Stomach (tissue), 9 donors: ENCODE measurements around the gene LYPD3. TPM values are rescaled to one million over a fixed set of nuclear protein-coding genes. Genes with fewer than 3 reads are reported as not detected.

Experiments used
- DNase-seq, 2 donors: peaks; one replicate each; pipeline versions ENCODE4 v3.0.0 to v3.0.0-alpha.2; 2013 to 2019
- H3K27ac ChIP-seq, 5 donors: fragments of 200-600 bp in 4 of 5; sonication (generic) in 4 of 5; one replicate each; pipeline ENCODE4 v1.5.1; 2013 to 2019; ENCODE audit warnings: mild to moderate bottlenecking in 1 of 5, moderate library complexity in 1 of 5
- H3K27me3 ChIP-seq, 3 donors: fragments of 200-600 bp; sonication (generic); one replicate each; pipeline ENCODE4 v1.5.1; 2017 to 2019; ENCODE audit warnings: mixed run types in 1 of 3
- H3K36me3 ChIP-seq, 4 donors: fragments of 200-600 bp; sonication (generic); 1 replicate in 3 of 4; 2 replicates in 1 of 4; pipeline ENCODE4 v1.5.1; 2016 to 2019
- H3K4me1 ChIP-seq, 4 donors: fragments of 200-600 bp; sonication (generic); one replicate each; pipeline ENCODE4 v1.5.1; 2016 to 2019
- H3K4me3 ChIP-seq, 4 donors: fragments of 200-600 bp; sonication (generic) in 3 of 4; one replicate each; pipeline ENCODE4 v1.5.1; 2016 to 2019; ENCODE audit warnings: mild to moderate bottlenecking in 1 of 4
- H3K9me3 ChIP-seq, 4 donors: fragments of 200-600 bp; sonication (generic); one replicate each; pipeline ENCODE4 v1.5.1; 2016 to 2019
- CTCF ChIP-seq, 7 experiments: fragments of 450-650 bp in 4 of 7; fragments of 200-600 bp in 3 of 7; sonication (generic) in 3 of 7; IDR thresholded peaks; one replicate each; pipeline ENCODE4 v1.5.1; 2016 to 2019; ENCODE audit warnings: antibody characterized with exemption in 7 of 7, control low read depth in 2 of 7, mild to moderate bottlenecking in 1 of 7
- EP300 ChIP-seq: sonication (generic); formaldehyde crosslinking; IDR thresholded peaks from one replicate; pipeline ENCODE4 v1.6.1; 2017; ENCODE audit warnings: antibody characterized with exemption
- POLR2A ChIP-seq, 4 donors: fragments of 450-650 bp; IDR thresholded peaks; one replicate each; pipeline ENCODE4 v1.6.1; 2016; ENCODE audit warnings: antibody characterized with exemption in 4 of 4, control low read depth in 2 of 4, mild to moderate bottlenecking in 1 of 4, moderate library complexity in 1 of 4
- POLR2AphosphoS5 ChIP-seq, 3 donors: sonication (generic); formaldehyde crosslinking; IDR thresholded peaks; one replicate each; pipeline ENCODE4 v1.6.1; 2016; ENCODE audit warnings: antibody characterized with exemption in 3 of 3
- WGBS, 5 donors: extraction: QIAGEN DNeasy Blood & Tissue Kit in 3 of 5; methylation state at CpG; one replicate each; pipeline versions ENCODE4 v1.1.5 to v1.1.7; 2013 to 2018; 5-methylcytosine and 5-hydroxymethylcytosine counted together
- intact Hi-C: fragments of 100-400 bp; cut with DNase I; formaldehyde crosslinking; loops from one replicate; pipeline ENCODE4 v1.15.1; 2023; ENCODE audit warnings: low total_unique reads
- polyA plus RNA-seq, 3 donors: library from polyadenylated mRNA; stranded (reverse); fragments of 200-250 nt; gene quantifications; one replicate each; pipeline ENCODE4 v1.2.3, GENCODE V29; 2013
- total RNA-seq, 5 donors: library from RNA; depleted of rRNA; stranded (reverse); fragments of >200 nt; gene quantifications; one replicate each; pipeline versions ENCODE4 v1.1.0 to v1.2.3, GENCODE V29; 2014 to 2016
- donor health status: healthy with polysubstance abuse.
- donor health status: Bipolar disorder and iron deficiency.
- donor health status: healthy.

Gene LYPD3
- total and polyA plus RNA-seq, 8 donors = 0.29 to 72.4 (median 0.66) TPM; not detected in 2

- TF ChIP-seq EP300 = no peak
- TF ChIP-seq CTCF (IDR thresholded peaks at IDR 0.05) = no peak
- TF ChIP-seq POLR2AphosphoS5 (IDR thresholded peaks at IDR 0.05) = no peak
- TF ChIP-seq POLR2A (IDR thresholded peaks at IDR 0.05) = no peak
- peak overlapping the region; percentile 66 to 92 (median 87) for H3K27ac ChIP-seq
- no peaks in the 10 kb centered on the region for H3K36me3 ChIP-seq
- intact Hi-C loops = loop anchor here (10.0 kb wide), 1 partner anchor 201 kb away; no protein-coding TSS in a partner anchor
- WGBS, 5 donors = 12 to 14% (median 13%) methylated on average over 33 of the region's 33 CpGs
- H3K4me1 ChIP-seq = peaks cover 7 to 33% (median 20%) of the 10 kb centered on the region in 4 donors
- H3K4me3 ChIP-seq = peak overlapping the region; percentile 57 to 68 (median 64)
- peaks cover 0 to 12% (median 0%) of the 10 kb centered on the region in 3 donors for H3K27me3 ChIP-seq
- H3K9me3 ChIP-seq = no peaks in the 10 kb centered on the region
- DNase-seq = peak in 1 of 2 donors; percentile 74
Observed at GRCh38 chr19:43464134-43464775, 1.2 kb downstream of the LYPD3 start.

GRCh38 chr19:43463381-43464133 lies 1.9 kb downstream of the LYPD3 start:
- intact Hi-C loops = loop anchor here (10.0 kb wide), 1 partner anchor 201 kb away; no protein-coding TSS in a partner anchor
- DNase-seq = peak; percentile 99
- Histone ChIP-seq H3K27me3 (peaks cover 0 to 12% (median 0%) of the 10 kb centered on the region in 3 donors), H3K4me3 (peak overlapping the region; percentile 57 to 68 (median 64)), H3K36me3 (no peaks in the 10 kb centered on the region), H3K27ac (peak overlapping the region; percentile 66 to 92 (median 87)), H3K9me3 (no peaks in the 10 kb centered on the region), H3K4me1 (peaks cover 7 to 33% (median 20%) of the 10 kb centered on the region in 4 donors)
- TF ChIP-seq CTCF (IDR thresholded peaks at IDR 0.05) = no peak
- peak in 1 of 3 donors; percentile 13 for TF ChIP-seq POLR2AphosphoS5 (IDR thresholded peaks at IDR 0.05)
- 0 to 1% (median 0%) methylated on average over 26 to 57 of the region's 57 CpGs for WGBS, 5 donors

GRCh38 chr19:43462785-43463380 lies 2.5 kb downstream of the LYPD3 start:
- WGBS, 5 donors = 7 to 25% (median 13%) methylated on average over 15 to 33 of the region's 33 CpGs
- intact Hi-C loops = loop anchor here (10.0 kb wide), 1 partner anchor 202 kb away; no protein-coding TSS in a partner anchor
- peak overlapping the region; percentile 57 to 68 (median 64) for H3K4me3 ChIP-seq
- peak overlapping the region; percentile 64 to 92 (median 87) for H3K27ac ChIP-seq
- TF ChIP-seq POLR2A (IDR thresholded peaks at IDR 0.05) (no peak), EP300 (no peak), POLR2AphosphoS5 (IDR thresholded peaks at IDR 0.05) (no peak), CTCF (IDR thresholded peaks at IDR 0.05) (no peak)
- no peaks in the 10 kb centered on the region for H3K36me3 ChIP-seq
- peaks cover 0 to 12% (median 0%) of the 10 kb centered on the region in 3 donors for H3K27me3 ChIP-seq
- peaks cover 7 to 33% (median 20%) of the 10 kb centered on the region in 4 donors for H3K4me1 ChIP-seq
- H3K9me3 ChIP-seq = no peaks in the 10 kb centered on the region
- no peak for DNase-seq

- no peaks in the 10 kb centered on the region for H3K9me3 ChIP-seq
- WGBS, 5 donors = 92 to 95% (median 93%) methylated on average over 7 of the region's 7 CpGs
- no peak for DNase-seq
- peaks cover 7 to 33% (median 20%) of the 10 kb centered on the region in 4 donors for H3K4me1 ChIP-seq
- peaks cover 0 to 12% (median 0%) of the 10 kb centered on the region in 3 donors for H3K27me3 ChIP-seq
- H3K36me3 ChIP-seq = no peaks in the 10 kb centered on the region
- no peak for TF ChIP-seq POLR2A (IDR thresholded peaks at IDR 0.05)
- TF ChIP-seq POLR2AphosphoS5 (IDR thresholded peaks at IDR 0.05) = no peak
- TF ChIP-seq CTCF (IDR thresholded peaks at IDR 0.05) = no peak
- no peak for TF ChIP-seq EP300
- peak overlapping the region in 1 of 4 donors; percentile 68 for H3K4me3 ChIP-seq
- intact Hi-C loops = loop anchor here (10.0 kb wide), 1 partner anchor 202 kb away; no protein-coding TSS in a partner anchor
- H3K27ac ChIP-seq = peak overlapping the region in 3 of 5 donors; percentile 85 to 92 (median 88)
Observed at GRCh38 chr19:43462383-43462782, 3.0 kb downstream of the LYPD3 start.
